GM10248 (cell line): ENCODE measurements around the gene SRRM4.

ENCODE experiments used
- CTCF ChIA-PET: fragments of 300-600 bp; sonication (Branson Sonifier 250); formaldehyde crosslinking; extraction: SDS; loops from one replicate; lab custom pipeline; 2021; ENCODE audit warnings: antibody characterized with exemption; lab: Yijun Ruan, JAX
- POLR2A ChIA-PET: fragments of 350-650 bp; sonication (Branson Sonifier 250); formaldehyde crosslinking; extraction: SDS; loops from one replicate; lab custom pipeline; 2020; ENCODE audit warnings: antibody characterized with exemption; lab: Yijun Ruan, JAX
- DNase-seq: peaks from one replicate; pipeline ENCODE4 v3.0.0; 2012; ENCODE audit errors: extremely low spot score
- CTCF ChIP-seq: IDR thresholded peaks from 2 replicates; pipeline ENCODE4 v1.5.1; 2012; ENCODE audit warnings: mild to moderate bottlenecking, low read depth; ENCODE audit errors: extremely low read depth, missing control alignments, control extremely low read depth

The SRRM4 gene

GRCh38 chr12:119183942-119184695, 202.8 kb downstream of the SRRM4 start:
- no peak for TF ChIP-seq CTCF
- CTCF ChIA-PET = no interaction called here

GRCh38 chr12:119195256-119195655, 213.9 kb downstream of the SRRM4 start:
- TF ChIP-seq CTCF = no peak
- ChIA-PET POLR2A (no interaction called here), CTCF (no interaction called here)
- DNase-seq = no peak

More at GRCh38 chr12:119183942-119184695, 202.8 kb downstream of the SRRM4 start:
- DNase-seq = no peak
- POLR2A ChIA-PET = no interaction called here

GRCh38 chr12:119198440-119198839, 217.1 kb downstream of the SRRM4 start:
- DNase-seq = no peak
- no peak for TF ChIP-seq CTCF
- POLR2A ChIA-PET = no interaction called here
- CTCF ChIA-PET = no interaction called here

- CTCF ChIA-PET = no interaction called here
- no peak for DNase-seq
- POLR2A ChIA-PET = no interaction called here
- no peak for TF ChIP-seq CTCF
Observed at GRCh38 chr12:119200601-119201000, 219.3 kb downstream of the SRRM4 start.

- POLR2A ChIA-PET = no interaction called here
- DNase-seq = no peak
- no peak for TF ChIP-seq CTCF
- CTCF ChIA-PET = no interaction called here
Observed at GRCh38 chr12:119201789-119202543, 220.6 kb downstream of the SRRM4 start.

GRCh38 chr12:119202544-119202943, 221.2 kb downstream of the SRRM4 start:
- no peak for TF ChIP-seq CTCF
- CTCF ChIA-PET = no interaction called here
- no peak for DNase-seq
- POLR2A ChIA-PET = no interaction called here
